CD4-positive, alpha-beta T cell treated with Interleukin-10 for 1 hour (primary cell): ENCODE data around the gene LRP1.

Source experiments
- DNase-seq: peaks from one replicate; pipeline ENCODE4 v3.0.0-alpha.2; 2020

Gene LRP1

DNA sequence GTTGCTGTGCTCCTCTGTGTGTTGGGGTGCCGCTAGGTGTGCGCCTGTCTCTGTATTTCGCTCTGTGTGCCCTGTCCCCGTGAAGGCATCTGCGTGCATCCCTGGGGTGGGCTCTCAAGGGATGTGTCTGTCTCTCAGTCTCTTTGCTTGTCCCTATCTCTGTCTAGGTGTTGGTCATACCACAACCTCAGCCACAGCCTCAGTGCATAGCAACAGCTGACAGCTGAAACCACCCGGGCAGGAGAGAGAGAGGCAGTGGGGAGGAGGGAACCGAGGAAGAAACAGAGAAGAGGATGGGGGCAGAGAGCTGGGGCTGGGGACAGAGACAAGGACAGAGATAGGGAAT, 87.4 kb downstream of the LRP1 start:
- DNase-seq: peak; percentile 59

DNA sequence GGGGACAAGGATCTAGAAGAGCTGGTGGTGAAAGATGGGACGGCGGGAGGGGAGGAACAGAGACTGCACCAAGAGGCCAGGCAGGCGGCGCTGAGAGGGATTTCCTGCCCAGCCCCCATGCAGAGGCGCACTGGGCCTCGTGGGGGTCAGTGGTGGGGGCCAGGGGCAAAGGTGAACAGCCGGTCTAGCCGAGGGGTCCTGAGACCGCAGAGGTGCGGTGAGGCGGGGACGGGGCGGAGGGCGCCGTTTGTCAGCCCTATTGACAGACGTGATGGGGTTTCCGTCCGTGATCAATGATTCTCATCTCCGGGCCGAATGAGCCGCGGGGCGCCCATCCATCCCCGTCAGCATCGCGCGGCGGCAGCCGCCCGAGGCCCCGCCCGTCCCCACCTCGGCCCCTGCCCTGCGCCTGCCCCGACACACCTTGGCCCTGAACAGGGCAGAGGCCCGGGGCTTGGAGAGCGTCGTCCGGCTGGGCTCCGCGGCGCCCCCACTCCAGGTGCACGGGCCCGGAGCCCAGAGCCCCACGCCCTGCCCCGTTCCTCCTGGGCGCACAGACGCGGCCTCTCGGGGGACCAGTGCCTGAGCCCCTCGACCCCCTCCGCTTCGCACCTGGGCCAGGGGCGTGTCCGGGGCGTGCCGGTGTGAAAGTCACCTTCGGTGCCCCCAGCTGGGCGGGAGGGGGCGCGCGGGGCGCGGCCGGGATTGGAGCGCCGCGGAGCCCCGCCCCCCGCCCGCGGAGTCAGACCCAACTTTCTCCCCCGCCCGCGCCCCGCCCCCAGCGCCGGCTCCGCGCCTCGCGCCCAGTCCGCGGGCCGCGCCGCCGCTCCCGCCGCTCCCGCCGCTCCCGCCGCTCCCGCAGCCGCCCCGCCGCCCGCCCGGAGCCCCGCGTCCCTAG, 88.0 kb downstream of the LRP1 start, which contains the start of gene NXPH4:
Gene NXPH4 (plus strand): TSS at position 781 of the 898 bp plus-strand sequence. CDS start 176 bp downstream, outside the sequence.
- peak; percentile 66 for DNase-seq

DNA sequence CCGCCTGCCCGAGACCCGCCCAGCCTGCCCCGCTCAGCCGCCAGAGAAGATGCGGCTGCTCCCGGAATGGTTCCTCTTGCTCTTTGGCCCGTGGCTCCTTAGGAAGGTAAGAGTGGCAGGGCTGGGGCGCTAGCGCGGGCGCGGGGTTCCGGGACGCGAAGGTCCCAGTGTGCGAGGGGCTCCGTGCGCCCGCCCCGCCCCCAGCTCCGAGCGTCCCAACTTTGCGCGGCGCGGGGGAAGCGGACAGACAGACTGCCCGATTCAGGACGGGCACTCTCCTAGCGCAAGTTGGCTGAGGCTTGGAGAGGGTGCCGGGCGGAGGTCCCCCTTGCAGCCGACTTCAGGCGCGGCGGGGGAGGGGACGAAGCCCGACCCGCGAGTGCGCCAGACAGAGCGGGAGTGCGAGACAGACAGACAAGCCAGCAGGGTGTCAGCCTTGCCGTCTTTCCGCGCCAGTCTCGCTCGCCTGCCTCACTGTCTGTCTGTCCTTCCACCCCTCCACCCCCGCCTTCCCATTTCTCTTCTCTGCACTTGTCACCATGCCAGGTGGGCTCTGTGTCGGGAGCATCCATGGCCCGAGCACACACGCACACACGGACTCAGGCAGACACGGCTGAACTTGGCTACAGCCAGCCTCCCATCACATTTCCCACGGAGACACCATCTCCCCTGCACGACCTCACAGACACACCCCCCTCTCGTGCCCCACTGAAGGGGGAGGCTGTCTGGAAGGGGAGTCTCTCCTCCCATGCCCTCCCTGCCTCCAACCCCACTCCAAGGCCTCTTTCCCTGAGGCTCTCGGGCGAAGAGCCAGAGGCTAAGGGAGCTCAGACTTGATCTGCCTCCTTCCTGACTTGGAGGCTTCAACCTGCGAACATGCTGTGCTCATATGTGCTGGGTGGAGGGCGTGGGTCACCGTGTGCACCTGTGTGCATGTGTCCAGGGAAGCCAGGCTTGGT, 88.9 kb downstream of the LRP1 start:
- peak; percentile 51 for DNase-seq

DNA sequence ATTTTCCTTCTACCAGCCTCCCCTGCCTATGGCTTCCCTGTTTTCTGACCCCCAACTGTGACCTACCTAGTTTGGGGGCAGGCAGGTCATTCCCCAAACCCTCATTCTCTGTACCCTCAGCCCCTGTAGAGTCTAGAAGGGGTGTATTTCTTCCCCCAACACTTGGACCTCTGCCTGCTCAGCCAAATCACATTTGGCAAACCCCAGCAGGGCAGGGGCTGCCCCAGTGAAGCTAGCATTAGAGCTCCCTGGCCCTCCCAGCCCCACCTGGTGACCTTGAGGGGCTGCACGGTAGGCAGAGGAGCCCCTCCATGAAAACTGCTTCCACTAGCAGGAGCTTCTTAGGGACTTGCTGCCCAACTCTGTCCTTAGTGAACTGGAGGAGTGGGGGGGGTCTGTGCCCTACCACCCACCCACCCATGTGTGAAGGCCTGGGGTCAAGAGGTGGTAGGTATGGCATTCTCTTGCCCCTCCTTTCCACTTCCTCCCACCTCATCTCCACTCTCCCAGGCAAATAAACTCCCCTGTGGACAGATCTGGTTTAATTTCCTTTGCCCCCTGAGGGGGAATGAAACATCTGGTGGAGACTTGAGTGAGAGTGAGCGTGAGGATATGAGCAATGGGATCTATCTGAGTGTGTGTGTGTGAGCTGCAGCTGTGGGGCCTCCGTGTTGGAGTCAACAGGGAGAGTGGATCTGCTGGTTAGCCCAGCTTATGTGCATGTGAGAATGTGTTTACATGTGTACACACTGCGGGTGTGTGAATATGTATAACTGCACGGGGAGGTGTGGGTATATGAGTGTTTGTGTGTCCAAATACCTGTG, 90.0 kb downstream of the LRP1 start:
- no peak for DNase-seq

DNA sequence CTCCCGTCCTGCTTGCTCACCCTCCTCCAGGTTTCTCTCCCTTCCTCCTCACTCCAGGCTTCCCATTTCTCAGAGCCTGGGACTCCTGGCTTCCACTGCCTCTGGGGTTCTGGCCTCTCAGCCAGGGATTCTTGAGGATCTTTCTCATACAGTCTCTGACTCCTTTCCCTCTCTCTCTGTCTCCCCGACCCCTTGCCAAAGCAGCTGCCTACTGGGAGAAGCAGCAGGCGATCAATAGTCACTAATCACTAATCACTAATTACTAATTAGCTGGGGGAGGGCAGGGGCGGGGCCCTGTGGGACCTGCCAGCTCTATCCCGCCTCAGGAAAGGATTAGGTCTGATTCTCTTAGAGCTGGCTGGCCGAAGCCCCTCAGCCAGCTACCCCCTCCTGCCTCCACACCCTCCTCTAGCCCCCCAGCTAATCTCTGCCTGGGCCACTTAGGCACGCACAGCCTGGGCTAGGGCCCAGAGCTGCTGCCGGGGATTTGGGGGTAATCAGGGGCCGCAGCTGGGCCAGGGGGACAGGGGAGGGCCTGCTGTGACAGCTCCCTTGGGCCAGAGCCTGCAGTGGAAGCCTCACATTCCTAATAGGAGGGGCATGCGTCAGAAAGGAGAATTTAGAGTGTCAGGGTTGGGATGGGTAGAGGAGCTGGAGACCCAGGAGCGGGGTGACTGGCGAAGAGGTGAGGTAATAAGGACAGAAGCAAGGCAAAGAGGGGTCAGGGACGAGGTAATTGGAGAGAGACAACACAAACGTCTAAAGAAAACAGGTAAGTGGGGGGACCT, 91.1 kb downstream of the LRP1 start:
- no peak for DNase-seq

DNA sequence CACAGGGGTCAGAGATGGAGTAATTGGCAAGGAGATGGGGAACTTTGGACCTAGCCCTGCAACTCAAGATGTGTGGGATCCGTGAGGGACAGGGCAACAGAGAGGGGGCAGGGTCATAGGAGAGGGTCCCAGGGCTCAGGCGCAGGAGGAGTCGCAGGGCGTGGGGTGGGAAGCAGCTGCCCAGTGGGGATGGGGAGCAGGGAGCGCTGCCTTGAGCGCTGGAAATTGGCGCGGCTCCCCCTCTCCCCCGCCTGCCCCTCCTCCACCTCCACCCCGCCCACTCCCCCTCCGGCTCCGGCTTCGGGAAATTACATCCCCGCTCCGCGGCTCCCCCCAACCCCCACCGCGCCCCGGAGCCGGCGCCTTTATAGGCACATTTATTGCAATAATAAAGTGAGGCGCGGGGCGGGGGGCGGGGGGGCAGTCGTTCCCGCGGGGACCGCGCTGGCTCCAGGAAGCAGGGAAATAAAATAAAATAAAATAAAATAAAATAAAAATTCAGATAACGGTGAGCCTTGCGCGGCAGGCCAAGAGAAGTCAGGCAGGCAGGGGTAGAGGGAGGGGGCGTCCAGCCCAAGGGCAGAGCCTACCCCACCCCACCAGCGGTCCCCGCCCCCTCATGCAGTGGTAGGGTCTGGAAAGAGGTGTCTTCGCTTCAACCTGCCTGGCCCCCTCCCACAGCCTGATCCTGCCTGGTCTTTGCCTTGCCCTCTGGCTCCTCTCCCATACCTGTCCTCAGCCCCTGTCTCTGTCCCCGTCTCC, 91.9 kb downstream of the LRP1 start:
- DNase-seq: no peak

DNA sequence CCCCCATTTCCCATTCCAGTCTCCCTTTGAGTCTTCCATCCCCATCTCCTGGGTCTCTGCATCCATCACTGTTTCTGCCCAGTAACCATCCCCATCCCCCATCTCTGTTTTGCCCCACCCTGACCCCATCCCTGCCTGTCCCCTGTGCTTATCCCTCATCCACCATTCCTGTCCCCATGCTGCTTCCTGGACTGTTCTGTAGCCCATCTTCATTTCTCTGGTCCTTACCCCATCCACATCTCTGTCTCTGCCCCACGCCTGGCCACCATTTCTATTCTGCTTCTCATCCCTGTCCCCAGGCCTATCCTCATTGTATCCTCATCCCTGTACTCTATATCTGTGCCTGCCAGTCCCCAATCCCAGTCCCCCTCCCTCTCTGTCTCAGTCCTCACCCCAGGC, 92.5 kb downstream of the LRP1 start:
- DNase-seq: no peak

DNA sequence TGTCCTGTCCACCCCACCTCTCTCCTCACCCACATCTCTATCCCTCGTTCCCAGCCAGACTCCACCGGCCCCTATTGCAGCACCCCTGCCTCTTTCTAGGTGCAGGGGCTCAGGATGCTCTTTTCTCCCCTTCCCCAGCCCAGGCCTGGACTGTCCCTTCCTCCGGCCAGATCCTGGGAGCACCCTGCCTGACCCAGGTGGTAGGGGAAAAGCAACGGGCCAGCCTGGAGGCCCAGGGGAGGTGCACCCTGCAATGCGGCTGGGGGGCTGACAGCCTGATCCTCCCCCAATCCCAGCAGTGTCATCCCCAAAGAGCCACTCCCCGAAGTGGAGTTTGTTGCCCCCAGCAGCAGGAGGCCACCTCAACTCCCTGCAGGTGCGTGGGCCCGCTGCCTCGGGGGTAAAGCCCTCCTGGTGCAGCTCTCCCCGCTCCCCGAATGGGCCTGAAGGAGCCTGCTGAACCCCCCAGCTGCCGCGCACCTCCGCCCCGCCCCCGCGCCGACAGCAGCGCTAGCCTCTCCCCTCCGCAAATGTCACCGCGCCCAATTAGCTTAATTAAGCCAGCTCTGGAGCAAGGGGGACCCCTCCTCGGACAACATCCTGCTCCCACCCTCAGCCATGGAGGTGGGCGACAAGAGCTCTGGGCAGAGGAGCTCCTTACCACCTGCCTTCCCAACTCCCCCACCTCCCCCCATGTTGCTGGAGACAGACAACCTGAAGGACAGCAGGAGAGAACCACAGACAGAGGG, 93.1 kb downstream of the LRP1 start:
- no peak for DNase-seq

DNA sequence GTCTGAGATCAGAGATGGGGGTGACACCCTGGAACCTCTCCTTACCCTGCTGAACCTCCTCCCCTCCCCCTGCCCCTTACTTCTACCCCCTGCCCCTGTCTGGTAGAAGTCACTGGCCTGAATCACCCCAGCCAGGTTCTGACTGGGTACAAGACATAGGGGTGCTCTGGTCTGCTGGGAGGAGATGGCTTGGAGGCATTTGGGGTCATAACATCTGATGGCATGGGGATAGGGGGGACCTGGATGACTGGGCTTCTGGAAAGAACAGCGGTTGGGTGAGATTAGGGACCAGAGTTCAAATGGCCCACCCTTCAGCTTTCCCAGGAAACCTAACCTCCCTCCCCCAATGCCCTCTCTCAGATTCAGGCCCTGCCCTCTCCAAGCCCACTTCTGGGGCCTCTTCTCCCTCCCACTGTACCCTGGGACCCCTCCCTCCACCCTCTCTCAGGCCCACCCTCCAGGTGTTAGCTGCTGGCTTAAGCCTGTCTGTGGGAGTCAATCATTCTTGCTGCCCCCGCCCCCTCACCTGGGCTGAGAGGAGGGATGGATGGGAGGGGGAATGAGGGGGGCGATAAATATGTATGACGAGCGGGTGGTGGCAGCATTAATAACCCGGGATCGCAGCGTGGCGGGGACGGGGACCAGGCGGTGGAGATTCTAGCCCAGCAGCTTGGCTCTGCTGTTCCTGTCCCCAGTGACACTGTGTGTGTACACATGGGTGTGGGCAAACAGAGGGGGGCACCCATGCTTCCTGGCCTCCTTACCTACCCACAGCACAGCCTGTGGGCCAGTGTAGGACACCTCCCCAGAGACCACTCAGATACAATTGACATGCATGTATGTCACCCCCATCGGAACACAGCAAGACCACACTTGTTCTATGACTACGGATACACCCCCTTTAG, 94.3 kb downstream of the LRP1 start:
- no peak for DNase-seq

DNA sequence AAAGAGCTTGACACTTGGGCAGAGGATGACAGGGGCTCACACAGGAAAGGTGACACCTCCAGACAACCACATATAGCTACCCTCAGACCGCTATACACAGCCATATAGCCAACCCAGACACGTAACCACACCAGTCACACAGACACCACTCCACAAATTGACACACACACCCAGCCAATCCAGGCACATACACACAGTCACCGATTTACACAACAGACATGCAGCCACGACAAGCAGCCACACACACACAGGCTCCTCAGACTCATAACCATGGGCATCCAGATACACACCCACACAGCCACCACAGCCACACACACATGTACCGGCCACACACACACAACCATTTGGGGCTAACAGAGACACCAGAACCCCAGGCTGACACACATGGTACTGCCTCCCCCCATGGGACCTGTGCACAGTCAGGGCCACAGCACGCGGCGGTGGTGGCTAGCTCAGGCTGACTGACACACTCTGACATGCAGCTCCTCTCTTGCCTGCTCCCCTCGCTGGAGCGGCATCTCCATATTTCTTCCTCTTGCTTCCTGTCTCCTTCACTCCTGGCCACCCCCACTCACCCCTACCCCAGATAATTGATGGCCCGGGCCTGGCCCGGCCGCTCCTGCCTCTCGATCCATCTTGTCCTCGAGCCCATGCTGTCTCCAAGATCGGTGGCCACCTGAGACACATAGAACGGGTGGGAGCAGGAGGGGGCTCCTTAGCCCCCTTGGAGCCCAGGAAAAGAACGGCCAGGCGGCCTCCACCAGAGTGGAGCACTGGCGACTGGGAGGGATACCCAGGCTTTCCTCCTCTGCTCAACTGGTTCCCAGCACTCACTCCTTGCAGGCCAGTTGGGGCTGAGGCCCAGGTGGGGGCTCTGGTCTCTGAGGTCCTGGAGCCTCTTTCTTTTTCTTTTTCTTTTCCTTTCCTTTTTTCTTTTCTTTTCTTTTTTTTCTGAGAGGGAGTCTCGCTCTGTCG, 95.2 kb downstream of the LRP1 start:
- DNase-seq: peak; percentile 66

DNA sequence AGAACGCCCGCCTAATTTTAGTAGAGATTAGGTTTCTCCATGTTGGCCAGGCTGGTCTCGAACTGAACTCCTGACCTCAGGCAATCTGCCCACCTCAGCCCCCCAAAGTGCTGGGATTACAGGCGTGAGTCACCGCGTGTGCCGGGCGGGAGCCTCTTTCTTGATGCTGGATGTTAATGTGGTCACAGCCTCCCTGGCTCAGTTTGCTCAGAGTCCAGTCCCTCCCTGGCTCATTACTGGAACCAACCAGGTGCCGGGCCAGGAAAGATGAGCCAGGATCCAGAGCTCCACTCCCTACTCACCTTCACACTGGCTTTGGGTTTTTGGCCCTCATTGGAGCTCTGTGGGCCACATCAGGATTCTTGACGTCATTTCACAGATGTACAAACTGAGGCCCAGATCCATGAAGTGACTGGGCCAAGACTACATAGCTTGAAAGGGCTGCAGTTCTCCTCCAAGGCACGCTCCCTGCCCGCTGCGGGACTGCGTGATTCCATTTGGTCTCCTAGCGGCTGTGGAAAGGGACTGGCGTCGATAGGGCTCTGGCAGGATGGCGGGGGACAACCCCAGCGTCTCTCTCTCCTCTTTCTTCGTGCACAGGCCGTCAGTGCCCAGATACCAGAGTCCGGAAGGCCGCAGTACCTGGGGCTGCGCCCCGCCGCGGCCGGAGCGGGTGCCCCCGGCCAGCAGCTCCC, 96.1 kb downstream of the LRP1 start:
- no peak for DNase-seq

DNA sequence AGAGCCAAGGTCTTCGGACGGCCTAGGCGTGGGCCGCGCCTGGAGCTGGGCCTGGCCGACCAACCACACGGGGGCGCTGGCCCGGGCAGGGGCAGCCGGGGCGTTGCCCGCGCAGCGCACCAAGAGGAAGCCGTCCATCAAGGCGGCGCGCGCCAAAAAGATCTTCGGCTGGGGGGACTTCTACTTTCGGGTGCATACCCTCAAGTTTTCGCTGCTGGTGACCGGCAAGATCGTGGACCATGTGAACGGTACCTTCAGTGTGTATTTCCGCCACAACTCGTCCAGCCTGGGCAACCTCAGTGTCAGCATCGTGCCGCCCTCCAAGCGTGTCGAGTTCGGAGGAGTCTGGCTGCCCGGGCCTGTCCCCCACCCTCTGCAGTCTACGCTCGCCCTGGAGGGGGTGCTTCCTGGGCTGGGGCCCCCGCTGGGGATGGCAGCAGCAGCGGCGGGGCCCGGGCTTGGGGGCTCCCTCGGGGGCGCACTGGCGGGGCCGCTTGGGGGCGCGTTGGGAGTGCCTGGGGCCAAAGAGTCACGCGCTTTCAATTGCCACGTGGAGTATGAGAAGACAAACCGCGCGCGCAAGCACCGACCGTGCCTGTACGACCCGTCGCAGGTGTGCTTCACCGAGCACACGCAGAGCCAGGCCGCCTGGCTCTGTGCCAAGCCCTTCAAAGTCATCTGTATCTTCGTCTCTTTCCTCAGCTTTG, 96.8 kb downstream of the LRP1 start:
- peak; percentile 61 for DNase-seq

DNA sequence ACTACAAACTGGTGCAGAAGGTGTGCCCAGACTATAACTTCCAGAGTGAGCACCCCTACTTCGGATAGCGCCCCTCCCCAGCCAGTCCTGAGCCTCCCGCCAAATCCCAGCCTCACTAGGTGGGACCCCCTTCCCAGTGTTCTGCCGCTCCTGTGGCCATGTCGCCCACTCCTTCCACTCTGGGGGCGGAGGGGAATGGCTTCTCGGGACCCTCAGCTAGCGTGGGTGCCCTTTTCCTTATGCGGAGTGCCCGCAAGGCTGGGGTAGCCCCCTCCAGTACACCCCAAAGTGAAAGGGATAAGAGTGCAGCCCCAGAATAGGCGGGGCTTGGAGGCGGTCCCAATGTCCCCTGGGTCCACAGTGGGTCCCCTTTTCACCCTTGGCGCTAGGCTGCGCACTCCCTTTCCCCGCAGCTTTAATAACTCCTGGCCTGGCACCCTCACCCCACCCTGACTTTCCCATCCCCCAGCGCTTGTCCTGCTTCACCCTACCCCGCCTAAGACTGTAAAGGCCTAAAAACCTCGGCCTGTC, 97.5 kb downstream of the LRP1 start:
- DNase-seq: no peak

DNA sequence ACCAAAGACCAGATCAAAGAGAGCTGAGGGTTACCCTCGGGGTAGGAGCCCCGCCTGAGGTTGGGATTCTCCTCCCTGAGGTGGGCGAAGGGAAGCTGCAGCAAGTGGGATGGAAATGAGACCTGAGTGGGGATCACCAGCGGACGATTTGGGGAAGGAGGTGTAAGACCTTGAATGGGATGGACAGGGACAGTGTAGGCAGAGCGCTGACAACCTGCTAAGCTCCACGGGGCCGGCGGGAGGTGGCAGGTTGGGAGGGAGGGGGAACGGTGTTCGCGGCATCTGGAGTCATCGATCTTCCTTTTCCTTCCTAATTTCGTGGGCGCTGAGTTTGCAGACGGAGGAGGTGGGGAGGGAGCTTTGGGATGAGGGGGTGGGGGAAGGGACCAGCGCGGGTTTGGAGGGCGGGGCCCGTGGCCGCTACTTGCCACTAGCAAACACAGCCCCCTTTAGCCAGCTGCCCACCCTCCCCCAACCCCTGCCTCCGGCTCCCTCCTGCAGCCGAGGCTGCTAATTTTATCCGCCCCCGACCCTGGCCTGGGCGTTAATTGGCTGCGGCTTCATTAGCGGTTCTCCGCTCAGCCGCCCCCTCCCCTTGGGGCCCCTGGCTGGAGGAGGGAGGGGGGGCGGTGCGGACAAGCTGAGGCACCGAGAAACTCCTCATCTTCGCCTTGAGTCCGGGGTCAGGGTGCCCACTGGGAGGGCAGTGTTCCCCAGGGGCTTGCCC, 98.5 kb downstream of the LRP1 start:
- DNase-seq: no peak

DNA sequence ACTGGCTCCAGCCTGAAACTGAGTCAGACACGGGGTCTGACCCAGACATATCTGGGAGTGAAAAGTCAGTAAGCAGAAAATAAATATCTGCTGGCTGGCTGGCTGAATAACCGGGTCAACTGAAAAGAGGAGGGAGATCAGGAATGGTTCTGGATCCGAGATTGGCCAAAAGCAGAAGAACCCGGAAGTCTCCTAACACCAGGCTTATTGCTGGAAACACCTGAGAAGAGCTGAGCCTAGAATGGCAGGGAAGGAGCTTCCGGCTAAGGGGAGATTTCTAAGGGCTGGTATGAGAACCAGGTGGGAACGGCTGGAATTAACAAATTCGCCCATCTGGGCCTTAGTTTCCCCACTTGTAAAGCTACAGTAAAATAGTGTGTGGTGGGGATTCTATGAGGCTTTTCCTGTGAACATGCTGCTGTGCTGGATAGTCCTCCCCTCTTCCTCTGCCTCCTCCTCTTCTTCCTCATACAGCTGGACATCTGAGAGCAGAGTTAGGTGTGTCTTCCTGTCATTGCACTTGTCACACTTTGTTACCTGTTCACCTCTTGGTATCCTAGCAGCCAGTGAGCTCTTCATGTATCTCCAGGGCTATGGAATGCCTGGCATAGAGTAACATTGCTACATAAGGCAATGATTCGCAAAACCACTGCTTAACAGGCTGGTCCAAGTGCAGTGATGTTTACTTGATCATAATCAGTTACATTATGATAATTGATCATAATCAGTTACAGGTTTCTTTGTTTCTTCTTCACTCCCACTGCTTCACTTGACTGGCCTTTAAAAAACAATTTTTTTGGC, 99.2 kb downstream of the LRP1 start:
- no peak for DNase-seq
